Measurements from ENCODE around the gene LEKR1.

DNA sequence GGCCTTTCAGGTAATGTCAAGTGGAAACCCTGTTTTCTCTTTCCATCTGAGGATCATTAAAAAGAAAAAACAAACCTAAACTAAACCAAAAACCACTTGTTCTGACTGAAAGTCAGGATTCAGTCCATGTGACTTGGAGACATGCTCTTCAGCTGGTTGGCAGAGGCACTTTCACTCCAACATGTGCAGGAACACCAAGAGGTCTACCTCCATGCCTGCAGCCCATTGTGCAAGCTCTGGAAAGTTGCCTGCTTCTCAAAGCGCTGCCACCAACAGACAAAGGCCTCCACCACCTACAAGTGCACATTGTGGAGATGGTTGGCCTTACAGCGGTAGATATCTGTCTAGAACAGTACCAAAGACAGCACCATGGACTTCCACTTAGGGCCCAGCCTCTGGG lies 161.8 kb downstream of the LEKR1 start:
- TF ChIP-seq, protein P1, sequence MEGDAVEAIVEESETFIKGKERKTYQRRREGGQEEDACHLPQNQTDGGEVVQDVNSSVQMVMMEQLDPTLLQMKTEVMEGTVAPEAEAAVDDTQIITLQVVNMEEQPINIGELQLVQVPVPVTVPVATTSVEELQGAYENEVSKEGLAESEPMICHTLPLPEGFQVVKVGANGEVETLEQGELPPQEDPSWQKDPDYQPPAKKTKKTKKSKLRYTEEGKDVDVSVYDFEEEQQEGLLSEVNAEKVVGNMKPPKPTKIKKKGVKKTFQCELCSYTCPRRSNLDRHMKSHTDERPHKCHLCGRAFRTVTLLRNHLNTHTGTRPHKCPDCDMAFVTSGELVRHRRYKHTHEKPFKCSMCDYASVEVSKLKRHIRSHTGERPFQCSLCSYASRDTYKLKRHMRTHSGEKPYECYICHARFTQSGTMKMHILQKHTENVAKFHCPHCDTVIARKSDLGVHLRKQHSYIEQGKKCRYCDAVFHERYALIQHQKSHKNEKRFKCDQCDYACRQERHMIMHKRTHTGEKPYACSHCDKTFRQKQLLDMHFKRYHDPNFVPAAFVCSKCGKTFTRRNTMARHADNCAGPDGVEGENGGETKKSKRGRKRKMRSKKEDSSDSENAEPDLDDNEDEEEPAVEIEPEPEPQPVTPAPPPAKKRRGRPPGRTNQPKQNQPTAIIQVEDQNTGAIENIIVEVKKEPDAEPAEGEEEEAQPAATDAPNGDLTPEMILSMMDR (IDR thresholded peaks at IDR 0.05) = no peak
- no peak for TF ChIP-seq EZH2 (IDR thresholded peaks at IDR 0.05; ENCODE audit: borderline replicate concordance, insufficient read depth, low read depth, low read length, poor library complexity, severe bottlenecking)
